Small intestine (tissue), 7 donors: ENCODE measurements around the gene SLC7A14. TPM values are rescaled to one million over a fixed set of nuclear protein-coding genes. Genes with fewer than 3 reads are reported as not detected.

ENCODE experiments used
- DNase-seq, 2 donors: peaks; one replicate each; pipeline versions ENCODE4 v3.0.0 to v3.0.0-alpha.2; 2013
- FAIRE-seq: peaks from 2 replicates; lab custom pipeline; 2012; peaks lifted over from hg19 to GRCh38; lab: Jason Lieb, UNC
- H3K27ac ChIP-seq, 3 donors: one replicate each; pipeline ENCODE4 v1.5.1; 2013; ENCODE audit warnings: low read length in 2 of 3, mild to moderate bottlenecking in 2 of 3, control low read depth in 1 of 3, inconsistent platforms in 1 of 3, low read depth in 1 of 3, moderate library complexity in 1 of 3
- H3K27me3 ChIP-seq, 3 donors: one replicate each; pipeline ENCODE4 v1.6.1; 2013; ENCODE audit warnings: low read length in 3 of 3, inconsistent platforms in 1 of 3; ENCODE audit not compliant: control insufficient read depth in 3 of 3, insufficient read depth in 3 of 3
- H3K36me3 ChIP-seq, 3 donors: one replicate each; pipeline ENCODE4 v1.6.1; 2013; ENCODE audit warnings: low read length in 3 of 3, inconsistent platforms in 1 of 3, low read depth in 1 of 3, mild to moderate bottlenecking in 1 of 3, moderate library complexity in 1 of 3; ENCODE audit not compliant: control insufficient read depth in 3 of 3, insufficient read depth in 2 of 3
- H3K4me1 ChIP-seq, 3 donors: one replicate each; pipeline ENCODE4 v1.6.1; 2013; ENCODE audit warnings: low read length in 2 of 3, inconsistent platforms in 1 of 3, low read depth in 1 of 3, mild to moderate bottlenecking in 1 of 3, moderate library complexity in 1 of 3; ENCODE audit not compliant: control insufficient read depth in 3 of 3, insufficient read depth in 2 of 3
- H3K4me3 ChIP-seq, 3 donors: one replicate each; pipeline ENCODE4 v1.5.1; 2013; ENCODE audit warnings: low read length in 3 of 3, control low read depth in 1 of 3, inconsistent platforms in 1 of 3, low read depth in 1 of 3, mild to moderate bottlenecking in 1 of 3, moderate library complexity in 1 of 3
- H3K9me3 ChIP-seq, 2 donors: one replicate each; pipeline ENCODE4 v1.6.1; 2013; ENCODE audit warnings: low read depth in 1 of 2, low read length in 1 of 2; ENCODE audit not compliant: control insufficient read depth in 2 of 2, insufficient read depth in 1 of 2
- WGBS, 3 donors: extraction: QIAGEN DNeasy Blood & Tissue Kit; methylation state at CpG; one replicate each; pipeline ENCODE4 v1.1.7; 2013; 5-methylcytosine and 5-hydroxymethylcytosine counted together
- polyA plus RNA-seq, 4 donors: library from polyadenylated mRNA; stranded (reverse) in 3 of 4; unstranded in 1 of 4; fragments of 200-250 nt in 3 of 4; fragments of 120-200 nt in 1 of 4; gene quantifications; one replicate each; pipeline versions ENCODE4 v1.2.1 to v1.2.3, GENCODE V29; 2013
- donor health status: healthy with polysubstance abuse.
- donor health status: control.
- donor health status: control.
- donor health status: Bipolar disorder and iron deficiency.
- donor health status: healthy.

The SLC7A14 gene
- polyA plus RNA-seq, 4 donors, result 1.0 to 1.6 TPM; not detected in 2

DNA sequence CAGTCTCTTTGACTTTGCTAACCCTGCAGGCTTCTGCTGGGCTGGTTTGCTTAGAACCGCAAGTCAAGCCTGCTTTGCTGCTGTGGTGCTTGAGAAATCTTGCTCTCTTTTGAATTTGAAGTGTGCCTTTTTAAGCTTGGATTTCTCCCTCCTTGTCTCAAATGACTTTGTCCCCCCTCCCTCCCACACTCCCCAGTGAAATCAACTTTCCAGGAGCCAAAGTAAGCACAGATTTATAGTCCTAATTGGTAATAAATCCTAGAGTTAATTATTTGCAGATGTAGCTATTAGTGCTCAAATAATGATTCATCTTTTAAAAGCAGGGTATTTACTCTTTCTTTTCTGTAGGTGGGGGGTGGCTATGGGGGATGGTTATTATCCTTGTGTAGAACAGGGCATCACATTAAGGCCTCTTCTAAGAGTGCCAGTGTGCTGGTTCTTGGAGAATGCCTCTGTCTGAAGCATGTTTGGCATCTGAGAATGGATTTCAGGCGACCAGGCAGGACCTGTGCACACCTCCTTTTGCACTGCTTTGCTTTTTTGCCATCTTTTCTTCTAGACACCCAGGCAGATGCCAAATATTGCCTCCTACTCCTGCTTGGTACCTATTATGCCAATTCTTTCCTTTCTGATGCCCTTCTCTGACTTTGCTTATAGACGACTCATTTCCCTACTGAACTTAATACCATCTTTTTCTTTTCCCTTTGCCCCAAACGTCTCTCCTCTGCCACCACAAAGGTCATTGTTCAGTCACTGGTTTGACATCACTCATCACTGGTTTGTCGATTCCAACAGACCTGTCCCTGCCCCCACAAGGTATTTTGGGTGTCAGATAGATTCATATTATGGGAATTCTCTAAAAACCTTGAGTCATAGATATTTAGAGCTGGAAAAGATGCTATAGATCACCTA is 116.5 kb downstream of the SLC7A14 start:
- H3K27ac ChIP-seq, result no peak overlapping the region
- no peak for FAIRE-seq
- WGBS, 3 donors, result 11 to 40% (median 20%) methylated on average over 5 of the region's 5 CpGs

DNA sequence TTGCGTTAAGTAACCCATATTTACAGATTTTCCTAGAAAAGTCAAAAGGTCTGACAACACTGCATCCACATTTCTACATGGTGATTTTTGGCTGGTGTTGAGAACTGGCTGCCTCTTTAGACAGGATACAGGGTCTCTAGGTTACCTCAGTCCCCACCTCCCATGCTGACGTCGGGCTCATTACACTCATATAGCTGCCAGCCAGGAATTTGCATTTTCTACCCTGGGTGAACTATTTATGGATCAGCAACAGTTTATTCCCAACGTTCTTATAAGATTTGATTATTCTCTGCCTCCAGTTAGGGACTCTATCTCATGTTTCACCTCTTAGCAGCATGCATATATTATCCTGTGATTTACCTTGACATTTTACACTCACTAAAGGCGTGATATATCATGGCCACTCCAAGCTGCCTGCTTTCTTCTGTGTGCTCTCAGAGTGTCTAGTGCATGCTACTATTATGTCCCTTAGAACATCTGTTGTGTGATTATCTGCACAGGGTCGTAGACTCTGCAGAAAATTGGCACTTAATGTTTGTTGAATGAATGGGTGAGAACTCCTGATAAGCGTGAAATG is 118.2 kb downstream of the SLC7A14 start:
- DNase-seq (no peak), FAIRE-seq (no peak)
- peaks cover 0 to 4% (median 0%) of the 10 kb centered on the region in 3 donors for H3K27me3 ChIP-seq
- H3K4me3 ChIP-seq, result no peak overlapping the region
- 54 to 63% (median 58%) methylated on average over 7 of the region's 7 CpGs for WGBS, 3 donors
- no peaks in the 10 kb centered on the region for H3K9me3 ChIP-seq
- H3K4me1 ChIP-seq, result peaks cover 6 to 27% (median 9%) of the 10 kb centered on the region in 3 donors
- H3K27ac ChIP-seq, result no peak overlapping the region
- H3K36me3 ChIP-seq, result no peaks in the 10 kb centered on the region

More for the DNA sequence above, 116.5 kb downstream of the SLC7A14 start:
- peak; percentile 68 to 72 for DNase-seq
- H3K9me3 ChIP-seq, result no peaks in the 10 kb centered on the region
- peaks cover 6 to 27% (median 9%) of the 10 kb centered on the region in 3 donors for H3K4me1 ChIP-seq
- peaks cover 0 to 4% (median 0%) of the 10 kb centered on the region in 3 donors for H3K27me3 ChIP-seq
- no peak overlapping the region for H3K4me3 ChIP-seq
- no peaks in the 10 kb centered on the region for H3K36me3 ChIP-seq

DNA sequence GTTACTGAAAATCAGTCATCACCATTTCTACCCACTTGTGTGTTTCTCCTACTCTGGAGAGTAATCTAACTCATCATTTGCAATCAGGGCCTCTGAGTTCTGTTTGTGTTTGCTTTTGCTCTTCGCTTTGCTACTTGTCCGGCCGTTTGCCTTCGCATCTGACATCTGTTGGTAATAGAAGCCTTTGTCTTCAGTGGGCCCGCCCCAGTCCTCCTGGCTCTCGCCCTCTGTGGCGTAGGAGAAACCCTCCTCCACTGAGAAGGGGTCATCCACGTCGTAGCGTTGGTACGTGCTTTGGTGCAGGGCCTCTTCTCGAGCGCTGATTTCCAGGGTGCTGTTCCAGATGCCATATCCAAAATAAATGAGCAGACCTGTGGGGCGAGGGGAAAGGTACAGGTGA is 118.9 kb downstream of the SLC7A14 start:
- no peak for DNase-seq
- WGBS, 3 donors, result 68 to 75% (median 72%) methylated on average over 14 of the region's 14 CpGs
- no peaks in the 10 kb centered on the region for H3K9me3 ChIP-seq
- H3K27ac ChIP-seq, result no peak overlapping the region
- peaks cover 0 to 4% (median 0%) of the 10 kb centered on the region in 3 donors for H3K27me3 ChIP-seq
- no peak overlapping the region for H3K4me3 ChIP-seq
- peaks cover 6 to 27% (median 9%) of the 10 kb centered on the region in 3 donors for H3K4me1 ChIP-seq
- FAIRE-seq, result no peak
- no peaks in the 10 kb centered on the region for H3K36me3 ChIP-seq

DNA sequence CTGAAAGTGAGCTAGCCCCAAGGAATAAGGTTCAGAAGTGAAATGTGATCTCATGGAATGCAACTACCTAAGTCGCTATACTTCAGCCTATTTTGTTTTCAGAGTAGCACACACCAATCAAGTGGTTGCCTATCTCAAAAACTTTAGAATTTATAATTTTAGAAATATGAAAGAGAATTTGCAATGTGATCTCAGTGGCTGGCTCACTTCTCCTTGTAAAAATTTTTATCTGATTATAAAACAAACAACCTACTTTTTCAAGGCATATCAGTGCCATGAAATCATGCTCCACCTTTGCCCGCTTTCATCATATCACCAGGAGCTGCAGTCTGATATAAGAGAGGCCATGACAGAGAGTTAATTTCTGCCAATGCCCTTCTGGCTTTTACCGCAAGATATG is 119.9 kb downstream of the SLC7A14 start:
- Histone ChIP-seq H3K27ac (no peak overlapping the region), H3K36me3 (no peaks in the 10 kb centered on the region), H3K9me3 (no peaks in the 10 kb centered on the region), H3K4me3 (no peak overlapping the region), H3K4me1 (peaks cover 6 to 27% (median 9%) of the 10 kb centered on the region in 3 donors), H3K27me3 (peaks cover 0 to 8% (median 0%) of the 10 kb centered on the region in 3 donors)
- FAIRE-seq (no peak), DNase-seq (peak; percentile 51 to 83)
- WGBS, 3 donors, result 13 to 54% (median 23%) methylated on average over 3 of the region's 3 CpGs

DNA sequence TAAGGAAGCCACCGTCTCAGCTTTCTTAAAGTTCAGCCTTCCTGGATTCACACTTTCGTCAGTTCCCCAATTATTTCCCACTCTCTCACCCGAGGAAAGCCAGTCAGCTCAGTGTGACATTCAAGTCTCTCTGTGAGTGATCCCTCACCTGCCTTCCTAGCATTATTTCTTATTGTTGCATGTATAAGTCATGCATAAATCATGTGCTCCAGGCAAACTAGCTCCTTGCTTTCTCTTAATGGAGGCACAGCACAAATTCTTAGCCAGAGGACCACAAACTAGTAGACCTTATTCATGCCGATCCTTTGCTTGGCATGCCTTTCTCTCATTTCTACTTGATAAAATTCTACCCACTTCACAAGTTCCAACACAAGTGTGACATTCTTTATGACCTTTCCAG is 122.9 kb downstream of the SLC7A14 start:
- DNase-seq (no peak), FAIRE-seq (no peak)
- Histone ChIP-seq H3K4me3 (no peak overlapping the region), H3K36me3 (no peaks in the 10 kb centered on the region), H3K27me3 (peaks cover 0 to 4% (median 0%) of the 10 kb centered on the region in 3 donors), H3K9me3 (no peaks in the 10 kb centered on the region), H3K27ac (no peak overlapping the region), H3K4me1 (peaks cover 0 to 12% (median 2%) of the 10 kb centered on the region in 3 donors)
- 69 to 79% (median 78%) methylated on average over 4 of the region's 4 CpGs for WGBS, 3 donors

DNA sequence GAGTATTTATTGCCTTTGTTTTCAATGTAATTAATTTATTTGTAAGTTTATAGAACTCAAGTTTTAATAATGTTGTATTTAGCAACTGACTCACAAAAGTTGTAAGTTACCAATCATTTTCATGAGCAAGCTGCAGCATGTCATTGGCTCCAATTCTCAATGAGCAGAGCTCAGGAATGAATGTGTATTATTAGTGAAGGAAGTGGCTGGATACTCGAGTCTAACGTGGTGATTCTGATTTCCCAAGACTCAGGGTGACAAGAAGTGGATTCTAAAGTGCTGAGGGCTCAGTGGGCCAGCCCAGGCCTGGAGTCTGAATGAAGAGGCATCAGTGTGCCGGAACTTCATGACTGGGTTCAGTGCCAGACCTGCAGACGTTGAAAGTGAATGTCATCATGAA is 127.6 kb downstream of the SLC7A14 start:
- no peak overlapping the region for H3K27ac ChIP-seq
- H3K9me3 ChIP-seq, result no peaks in the 10 kb centered on the region
- 48 to 61% (median 51%) methylated on average over 4 of the region's 4 CpGs for WGBS, 3 donors
- no peak for FAIRE-seq
- DNase-seq, result no peak
- peaks cover 0 to 4% (median 0%) of the 10 kb centered on the region in 3 donors for H3K27me3 ChIP-seq
- no peaks in the 10 kb centered on the region for H3K36me3 ChIP-seq
- no peak overlapping the region for H3K4me3 ChIP-seq
- no peaks in the 10 kb centered on the region for H3K4me1 ChIP-seq

DNA sequence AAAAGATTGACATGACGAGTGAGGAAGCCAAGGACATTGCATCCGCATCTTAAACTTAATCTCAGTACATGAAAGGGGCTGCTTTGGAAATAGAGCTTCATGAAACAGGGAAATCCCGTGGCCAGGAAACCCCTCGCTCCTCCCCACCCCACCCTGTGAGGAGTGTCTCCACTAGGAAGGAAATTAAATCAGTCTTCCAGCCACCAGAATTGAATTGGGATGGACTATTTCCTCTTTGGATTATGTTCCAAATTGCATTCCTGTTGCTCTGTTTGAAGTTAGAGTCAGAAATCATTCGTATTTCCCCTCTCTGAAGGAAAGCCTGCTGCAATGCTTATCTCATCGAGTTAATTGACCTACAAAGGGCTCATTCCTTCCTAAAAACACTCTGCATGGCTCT is 131.4 kb downstream of the SLC7A14 start:
- no peak for FAIRE-seq
- WGBS, 3 donors, result 67 to 80% (median 68%) methylated on average over 6 of the region's 6 CpGs
- H3K4me1 ChIP-seq, result no peaks in the 10 kb centered on the region
- H3K27me3 ChIP-seq, result no peaks in the 10 kb centered on the region
- H3K27ac ChIP-seq, result no peak overlapping the region
- no peak overlapping the region for H3K4me3 ChIP-seq
- no peaks in the 10 kb centered on the region for H3K36me3 ChIP-seq
- no peak for DNase-seq
- H3K9me3 ChIP-seq, result no peaks in the 10 kb centered on the region

DNA sequence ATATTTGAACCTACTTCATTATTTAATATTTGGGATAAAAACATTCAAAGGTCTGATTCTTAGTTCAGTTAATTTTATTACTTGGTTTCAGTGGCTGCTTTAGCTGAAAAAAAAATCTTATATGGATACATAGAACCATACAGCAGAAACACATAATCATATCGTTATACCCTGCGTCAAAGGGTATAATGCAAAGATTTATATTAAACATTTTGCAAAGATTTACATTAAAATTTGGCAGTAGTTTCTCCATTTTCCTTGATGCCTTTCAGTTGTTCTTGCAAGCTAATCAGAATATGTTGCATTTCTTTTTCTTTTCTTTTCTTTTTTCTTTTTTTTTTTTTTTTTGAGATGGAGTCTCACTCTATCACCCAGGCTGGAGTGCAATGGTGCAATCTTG is 135.8 kb downstream of the SLC7A14 start:
- H3K9me3 ChIP-seq, result no peaks in the 10 kb centered on the region
- FAIRE-seq (no peak), DNase-seq (no peak)
- no peak overlapping the region for H3K27ac ChIP-seq
- H3K36me3 ChIP-seq, result no peaks in the 10 kb centered on the region
- H3K27me3 ChIP-seq, result no peaks in the 10 kb centered on the region
- WGBS, 3 donors, result 80 to 100% (median 94%) methylated on average over 2 of the region's 2 CpGs
- no peaks in the 10 kb centered on the region for H3K4me1 ChIP-seq
- H3K4me3 ChIP-seq, result no peak overlapping the region
